ENCODE measurements around the gene TNFRSF13B.

TNFRSF13B gene

GRCh38 chr17:16936536-16937310 lies 35.2 kb downstream of the TNFRSF13B start:
- no peak for DNase-seq

DNA sequence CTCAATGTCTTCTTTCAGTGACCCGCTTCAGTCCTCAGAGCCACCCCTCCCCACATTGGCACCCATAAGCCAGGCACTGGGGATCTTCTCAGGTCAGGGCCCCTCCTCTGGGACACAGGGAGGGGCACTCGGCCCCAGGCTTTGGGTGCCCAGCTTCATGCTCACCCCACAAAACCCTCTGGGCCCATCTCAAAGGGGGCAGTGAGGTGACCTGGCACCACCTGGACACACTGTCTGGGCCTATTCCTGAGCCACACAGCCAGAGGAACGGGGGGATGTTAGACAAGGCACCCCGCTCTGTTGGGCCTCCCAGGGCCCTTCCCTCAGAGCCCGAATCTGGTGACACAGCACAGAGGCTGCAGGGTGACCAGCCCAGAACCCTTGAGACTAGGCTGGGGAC lies 36.1 kb downstream of the TNFRSF13B start:
- peak; percentile 49 for DNase-seq

DNA sequence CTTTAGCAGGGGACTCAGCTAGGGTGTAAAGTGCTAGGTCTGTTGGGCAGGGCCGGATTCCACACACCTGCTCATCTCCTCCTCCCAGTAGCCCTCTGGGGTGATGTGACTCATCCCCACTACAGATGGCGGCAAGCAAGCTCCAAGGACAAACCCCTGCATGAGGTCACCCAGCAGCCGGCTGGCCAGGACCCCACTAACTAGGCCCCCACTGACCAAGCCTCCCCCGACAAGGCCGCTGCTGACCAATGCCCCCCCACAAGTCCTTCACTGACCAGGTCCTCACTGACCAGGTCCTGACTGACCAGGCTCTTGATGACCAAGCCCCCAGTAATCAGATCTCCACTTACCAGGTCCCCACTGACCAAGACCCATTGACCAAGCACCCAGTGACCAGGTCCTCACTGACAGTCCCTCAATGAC lies 36.7 kb downstream of the TNFRSF13B start:
- peak; percentile 63 for DNase-seq

DNA sequence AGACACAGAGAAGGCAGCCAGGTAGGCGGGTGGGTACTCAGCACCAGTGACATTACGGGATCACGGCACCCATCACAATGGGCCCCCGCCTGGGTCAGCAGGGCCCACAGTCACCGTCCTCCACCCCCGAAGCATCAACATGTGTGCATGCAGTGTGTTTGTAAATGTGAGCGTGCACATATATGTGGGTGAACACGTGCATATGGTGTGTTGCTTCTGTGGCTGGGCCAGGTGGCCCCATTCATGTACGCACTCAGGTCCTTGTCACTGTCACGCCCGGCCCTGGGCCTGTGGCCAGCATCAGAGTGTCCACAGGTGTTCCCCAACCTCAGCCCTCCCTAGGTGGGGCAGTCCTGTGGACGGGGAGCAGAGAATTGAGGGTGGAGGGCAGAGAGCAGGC lies 37.1 kb downstream of the TNFRSF13B start:
- DNase-seq = no peak

GRCh38 chr17:16934133-16934795 lies 37.7 kb downstream of the TNFRSF13B start:
- peak; percentile 59 for DNase-seq

GRCh38 chr17:16933317-16934132 lies 38.4 kb downstream of the TNFRSF13B start:
- peak; percentile 82 for DNase-seq

DNA sequence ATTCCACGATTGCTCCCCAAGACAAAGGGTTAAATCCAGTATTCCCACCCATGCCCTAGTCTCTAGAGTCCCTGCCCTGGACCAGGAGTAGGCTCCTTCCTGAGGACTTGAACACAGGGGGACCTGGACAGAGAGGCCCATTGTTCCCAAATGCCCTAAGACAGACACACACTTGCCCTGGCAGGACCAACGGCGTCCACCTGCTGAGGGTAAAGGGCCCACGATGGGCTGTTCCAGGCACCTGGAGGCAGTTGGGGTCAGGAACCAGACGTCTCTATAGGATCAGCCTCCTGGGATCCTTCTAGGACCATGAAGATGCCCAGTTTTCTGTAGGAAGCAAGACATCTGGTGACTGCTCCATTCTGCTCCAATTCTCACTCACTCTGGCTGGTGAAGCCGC lies 39.3 kb downstream of the TNFRSF13B start:
- no peak for DNase-seq

- DNase-seq = no peak
Observed at GRCh38 chr17:16932156-16932555, 39.8 kb downstream of the TNFRSF13B start.

GRCh38 chr17:16931318-16932060 lies 40.4 kb downstream of the TNFRSF13B start:
- DNase-seq = no peak

- no peak for DNase-seq
Observed at GRCh38 chr17:16930571-16931317, 41.2 kb downstream of the TNFRSF13B start.

- DNase-seq = no peak
Observed at GRCh38 chr17:16929757-16930520, 42.0 kb downstream of the TNFRSF13B start.

GRCh38 chr17:16929035-16929680 lies 42.8 kb downstream of the TNFRSF13B start:
- peak; percentile 89 for DNase-seq

DNA sequence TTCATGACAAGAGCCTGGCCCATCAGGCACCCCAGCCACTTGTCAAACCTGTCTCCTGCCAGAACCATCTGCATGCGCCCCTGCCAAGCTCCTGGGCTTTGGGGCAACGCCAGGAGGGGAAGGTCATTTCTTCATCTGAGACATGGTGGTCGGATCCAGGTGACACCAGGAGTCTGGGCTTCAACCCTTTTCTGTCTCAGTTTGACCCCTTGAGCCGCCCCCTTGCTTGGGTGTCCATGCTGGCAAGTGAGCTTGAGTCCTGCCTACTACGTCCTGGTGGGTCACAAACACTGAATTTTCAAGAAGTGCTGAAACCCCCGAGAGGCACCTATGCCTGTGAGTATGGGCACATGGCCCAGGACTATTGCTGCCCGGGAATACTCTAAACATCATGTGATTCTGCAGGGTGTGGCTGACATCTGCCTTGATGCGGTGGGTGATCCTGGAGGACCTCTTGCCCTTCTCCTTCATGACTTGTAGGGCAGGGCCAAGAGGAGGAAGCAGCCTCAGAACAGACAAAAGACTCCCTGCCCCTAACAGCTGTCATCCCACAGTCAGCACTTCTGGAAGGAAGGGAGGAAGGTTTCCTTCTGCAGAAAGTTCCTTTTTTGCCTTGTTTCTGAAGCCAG lies 43.4 kb downstream of the TNFRSF13B start:
- no peak for DNase-seq

DNA sequence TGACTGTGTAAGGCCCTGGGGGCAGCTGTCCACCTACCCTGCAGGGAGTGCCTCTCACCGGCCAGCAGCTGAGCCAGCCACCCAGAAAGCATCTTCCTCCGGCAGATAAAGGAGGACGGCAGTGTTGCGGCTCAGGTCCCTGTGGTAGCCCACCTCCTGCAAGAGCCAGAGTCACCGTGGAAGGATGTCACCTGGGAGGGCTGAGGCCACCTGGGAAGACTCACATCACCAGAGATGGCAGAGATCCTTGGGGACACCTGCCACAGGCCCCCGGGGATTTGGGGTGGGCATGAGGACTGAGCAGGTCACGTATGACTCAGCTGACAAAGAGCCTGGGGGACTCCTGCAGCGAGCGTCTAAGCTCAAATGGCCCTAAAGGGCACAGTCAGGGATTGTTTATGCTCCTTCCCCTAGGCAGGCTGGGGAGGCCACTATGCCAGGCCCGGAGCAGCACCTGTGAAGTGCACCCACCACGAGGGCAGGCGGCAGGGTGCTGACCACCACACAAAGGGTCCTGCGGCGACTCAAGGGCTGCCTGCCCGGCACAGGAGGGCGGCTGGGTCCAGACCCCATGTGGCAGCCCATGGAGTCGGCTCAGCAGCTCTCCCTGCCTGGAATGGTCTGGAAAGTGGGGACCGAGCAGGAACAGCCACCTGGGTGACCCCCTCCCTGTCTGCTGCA lies 44.1 kb downstream of the TNFRSF13B start:
- no peak for DNase-seq

DNA sequence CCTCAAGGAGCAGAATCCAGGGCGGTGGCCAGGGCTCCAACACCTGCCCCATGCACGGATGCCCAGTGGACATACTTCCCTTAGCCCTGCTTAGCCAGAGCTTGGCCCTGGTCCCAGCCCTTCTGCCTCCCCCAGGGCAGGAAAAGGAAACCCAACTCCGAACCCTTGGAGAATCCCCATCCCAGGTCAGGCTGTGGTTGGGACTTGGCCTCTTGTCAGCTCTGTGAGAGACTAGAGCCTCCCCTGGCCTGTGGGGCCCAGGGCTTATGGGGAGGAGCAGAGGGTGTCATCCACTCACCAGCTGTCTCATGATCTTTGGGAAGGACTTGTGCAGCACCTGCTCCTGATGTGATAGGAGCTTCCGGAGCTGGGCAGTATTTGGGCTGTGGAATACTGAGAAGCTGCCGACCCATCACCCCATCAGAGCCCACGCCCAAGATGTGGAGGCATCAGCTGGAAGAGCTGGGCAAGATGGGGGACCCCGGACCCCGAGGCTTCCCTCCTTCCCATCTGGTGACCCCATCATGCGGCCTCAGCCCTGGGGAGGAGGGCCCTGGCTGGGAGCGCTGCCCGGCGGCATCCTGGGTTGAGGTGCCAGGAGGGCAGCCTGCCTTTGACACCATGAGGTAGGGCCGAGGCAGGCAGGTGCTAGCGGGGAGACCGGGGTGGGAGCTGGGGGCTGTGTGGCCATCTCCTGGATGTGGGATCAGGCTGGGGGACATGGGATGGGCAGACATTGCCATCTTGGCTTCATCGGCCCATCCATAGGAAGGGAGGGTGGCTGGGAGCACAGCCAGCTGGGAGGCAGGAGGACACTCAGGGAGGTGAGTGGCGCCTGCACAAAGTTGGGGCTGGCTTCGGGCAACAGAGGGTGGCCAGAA lies 45.1 kb downstream of the TNFRSF13B start:
- peak; percentile 41 for DNase-seq

GRCh38 chr17:16926061-16926511 lies 45.8 kb downstream of the TNFRSF13B start:
- no peak for DNase-seq

- DNase-seq = no peak
Observed at GRCh38 chr17:16925461-16926060, 46.4 kb downstream of the TNFRSF13B start.
